Measurements from ENCODE around the gene TXNRD3. TPM values are rescaled to one million over a fixed set of nuclear protein-coding genes. Genes with fewer than 3 reads are reported as not detected.

The TXNRD3 gene
- total RNA-seq = 10 to 100 TPM in 1 of 7 donors, 1 to 10 TPM in 6; 3.7 to 12.9 (median 7.6) TPM
- 1 to 10 TPM; 3.7 to 5.8 (median 5.1) TPM for polyA plus RNA-seq
- long read RNA-seq, donor 1 = 0 reads
- long read RNA-seq, donor 2, partial matches to known transcripts = 0 of 3 reads
- long read RNA-seq, donor 2, other reads (novel, unspliced or antisense) = 0 of 3 reads

- Histone ChIP-seq H3K36me3 (no peaks in the 10 kb centered on the region), H3K27me3 (replicated peaks in 1 of 7) (peaks cover 0 to 49% (median 4%) of the 10 kb centered on the region in 7 donors), H3K4me3 (peak within 1 kb of the TSS; percentile 51 to 86 (median 72)), H3K27ac (peak within 1 kb of the TSS; percentile 58 to 87 (median 81)), H3K9me3 (peaks cover 0 to 6% (median 0%) of the 10 kb centered on the region in 8 donors), H3K4me1 (peaks cover 0 to 21% (median 11%) of the 10 kb centered on the region in 6 donors)
- DNase-seq = peak; percentile 91
- WGBS, 5 donors = 1 to 5% (median 1%) methylated on average over 30 to 102 of the region's 102 CpGs
- intact Hi-C loops (cut with DNase I; ENCODE audit: low total_unique reads) = loop anchor here (10.0 kb wide), 1 partner anchor 130 kb away; the partner anchor contains the start of gene CHST13
- peak in 1 of 3 donors; percentile 30 for TF ChIP-seq POLR2A (IDR thresholded peaks at IDR 0.05)
- TF ChIP-seq CTCF (IDR thresholded peaks at IDR 0.05 in 8 of 11, conservative IDR thresholded peaks at IDR 0.05 in 3 of 11) = peak in 3 of 11 experiments; percentile 9 to 26 (median 10)
- peak; percentile 59 to 85 (median 79) for TF ChIP-seq POLR2AphosphoS5 (IDR thresholded peaks at IDR 0.05)
Observed at GRCh38 chr3:126654571-126655383, at the start of gene TXNRD3. Gene TXNRD3, minus strand, starts transcription at chr3:126655124.

GRCh38 chr3:126703512-126704493 is 48.9 kb upstream of the TXNRD3 start, which contains the start of gene CHCHD6:
Gene CHCHD6, plus strand, starts transcription at chr3:126704240. Its CDS starts 73 bp downstream, at chr3:126704313.
- DNase-seq = peak; percentile 94
- WGBS, 5 donors = 4 to 11% (median 7%) methylated on average over 25 to 69 of the region's 69 CpGs
- Histone ChIP-seq H3K4me3 (peak within 1 kb of the TSS; percentile 74 to 97 (median 86)), H3K4me1 (peaks cover 0 to 22% (median 18%) of the 10 kb centered on the region in 6 donors), H3K9me3 (no peaks in the 10 kb centered on the region), H3K36me3 (no peaks in the 10 kb centered on the region), H3K27ac (peak within 1 kb of the TSS in 5 of 8 donors; percentile 12 to 72 (median 38)), H3K27me3 (replicated peaks in 1 of 7) (peaks cover 0 to 26% (median 0%) of the 10 kb centered on the region in 7 donors)
- TF ChIP-seq POLR2AphosphoS5 (IDR thresholded peaks at IDR 0.05) (peak; percentile 69 to 86 (median 80)), POLR2A (IDR thresholded peaks at IDR 0.05) (no peak), CTCF (IDR thresholded peaks at IDR 0.05 in 8 of 11, conservative IDR thresholded peaks at IDR 0.05 in 3 of 11) (peak in 2 of 11 experiments; percentile 27 to 32)
- intact Hi-C loops (cut with DNase I; ENCODE audit: low total_unique reads) = no loop called here

- H3K4me1 ChIP-seq = peaks cover 0 to 9% (median 6%) of the 10 kb centered on the region in 6 donors
- H3K9me3 ChIP-seq = no peaks in the 10 kb centered on the region
- intact Hi-C loops (cut with DNase I; ENCODE audit: low total_unique reads) = no loop called here
- DNase-seq = no peak
- no peak overlapping the region for H3K27ac ChIP-seq
- H3K36me3 ChIP-seq = no peaks in the 10 kb centered on the region
- 72 to 89% (median 87%) methylated on average over 7 of the region's 7 CpGs for WGBS, 5 donors
- H3K4me3 ChIP-seq = no peak overlapping the region
- TF ChIP-seq POLR2AphosphoS5 (IDR thresholded peaks at IDR 0.05) (no peak), CTCF (IDR thresholded peaks at IDR 0.05 in 8 of 11, conservative IDR thresholded peaks at IDR 0.05 in 3 of 11) (no peak), POLR2A (IDR thresholded peaks at IDR 0.05) (no peak)
- H3K27me3 ChIP-seq (replicated peaks in 1 of 7) = peaks cover 0 to 64% (median 0%) of the 10 kb centered on the region in 7 donors
Observed at GRCh38 chr3:126699011-126699410, 44.1 kb upstream of the TXNRD3 start.

Measured in spleen (tissue), 13 donors.